Hepatocyte (in vitro differentiated cells): ENCODE results near the gene RNPS1. TPM values are rescaled to one million over a fixed set of nuclear protein-coding genes. Genes with fewer than 3 reads are reported as not detected.
"Not testable (repeated sequence)": the region's sequence is repeated elsewhere in the genome, so short reads cannot be mapped to it uniquely, and the experiment has no call there.

Source experiments
- DNase-seq: peaks from one replicate; pipeline ENCODE4 v3.0.0-alpha.2; 2016; ENCODE audit warnings: low spot score
- H2AFZ ChIP-seq: fragments of 200-600 bp; sonication (generic); 2 replicates; pipeline ENCODE4 v1.6.0; 2016; ENCODE audit warnings: antibody characterized with exemption, mild to moderate bottlenecking
- H3K27ac ChIP-seq: fragments of 200-600 bp; sonication (generic); 2 replicates; pipeline ENCODE4 v1.5.1; 2016; ENCODE audit warnings: mild to moderate bottlenecking
- H3K27me3 ChIP-seq: fragments of 200-600 bp; sonication (generic); 2 replicates; pipeline ENCODE4 v1.6.1; 2016
- H3K36me3 ChIP-seq: fragments of 200-600 bp; sonication (generic); replicated peaks from 2 replicates; pipeline ENCODE4 v1.5.1; 2016; ENCODE audit warnings: low read depth; ENCODE audit not compliant: insufficient read depth
- H3K4me1 ChIP-seq: fragments of 200-600 bp; sonication (generic); 2 replicates; pipeline ENCODE4 v1.5.1; 2016; ENCODE audit warnings: mild to moderate bottlenecking, moderate library complexity; ENCODE audit not compliant: insufficient read depth
- H3K4me2 ChIP-seq: fragments of 200-600 bp; sonication (generic); 2 replicates; pipeline ENCODE4 v1.6.0; 2016
- H3K4me3 ChIP-seq: fragments of 200-600 bp; sonication (generic); 2 replicates; pipeline ENCODE4 v1.5.1; 2016; ENCODE audit warnings: mild to moderate bottlenecking
- H3K79me2 ChIP-seq: fragments of 200-600 bp; sonication (generic); 2 replicates; pipeline ENCODE4 v1.6.0; 2017; ENCODE audit warnings: mild to moderate bottlenecking
- H3K9me2 ChIP-seq: fragments of 200-600 bp; sonication (generic); replicated peaks from 2 replicates; pipeline ENCODE4 v1.6.0; 2017; ENCODE audit warnings: mild to moderate bottlenecking; ENCODE audit not compliant: insufficient read depth
- H3K9me3 ChIP-seq: fragments of 200-600 bp; sonication (generic); 2 replicates; pipeline ENCODE4 v1.5.1; 2016; ENCODE audit warnings: low read depth, mild to moderate bottlenecking
- H4K20me1 ChIP-seq: fragments of 200-600 bp; sonication (generic); 2 replicates; pipeline ENCODE4 v1.6.0; 2016; ENCODE audit warnings: mild to moderate bottlenecking; ENCODE audit not compliant: insufficient read depth, poor library complexity, severe bottlenecking
- CTCF ChIP-seq: fragments of 200-600 bp; sonication (generic); IDR thresholded peaks from 2 replicates; pipeline ENCODE4 v1.5.1; 2016; ENCODE audit warnings: antibody characterized with exemption, mild to moderate bottlenecking; ENCODE audit not compliant: poor library complexity
- EZH2 ChIP-seq: fragments of 200-600 bp; sonication (generic); IDR thresholded peaks from 2 replicates; pipeline ENCODE4 v1.6.1; 2016; ENCODE audit warnings: antibody characterized with exemption, mild to moderate bottlenecking, borderline replicate concordance
- EZH2phosphoT487 ChIP-seq: fragments of 200-600 bp; sonication (generic); IDR thresholded peaks from one replicate; pipeline ENCODE4 v1.6.1; 2018; ENCODE audit warnings: antibody characterized with exemption, mild to moderate bottlenecking, low read depth, moderate library complexity; ENCODE audit not compliant: unreplicated experiment, severe bottlenecking
- WGBS: methylation state at CpG from one replicate; pipeline ENCODE4 v1.1.6; 2016; ENCODE audit warnings: low lambda C conversion rate; ENCODE audit errors: missing lambda C conversion rate; 5-methylcytosine and 5-hydroxymethylcytosine counted together
- polyA plus RNA-seq: library from polyadenylated mRNA; unstranded; fragments of >200 nt; fragmentation: Nextera tagmentation; extraction: Ambion mirVana; gene quantifications from 2 replicates; pipeline ENCODE4 v1.2.1, GENCODE V29; 2016
- total RNA-seq: library from RNA; depleted of rRNA; stranded (reverse); fragments of >200 nt; gene quantifications from 2 replicates; pipeline ENCODE4 v1.2.3, GENCODE V29; 2014

RNPS1 gene
- total and polyA plus RNA-seq, 2 experiments from 2014 or later: 128 to 198 TPM

GRCh38 chr16:2244301-2244700 is 23.6 kb downstream of the RNPS1 start:
- no peaks in the 10 kb centered on the region for H3K27me3 ChIP-seq
- H3K4me1 ChIP-seq: no peaks in the 10 kb centered on the region
- H2AFZ ChIP-seq: no peak overlapping the region
- H3K36me3 ChIP-seq: no peaks in the 10 kb centered on the region
- TF ChIP-seq EZH2 (no peak), EZH2phosphoT487 (no peak), CTCF (no peak)
- H3K79me2 ChIP-seq: peaks cover 22% of the 10 kb centered on the region
- H3K27ac ChIP-seq: no peak overlapping the region
- no peaks in the 10 kb centered on the region for H3K9me3 ChIP-seq
- no peak for DNase-seq
- WGBS: 91% methylated on average over 17 of the region's 17 CpGs
- H3K4me3 ChIP-seq: no peak overlapping the region
- no peaks in the 10 kb centered on the region for H3K9me2 ChIP-seq
- H3K4me2 ChIP-seq: no peak overlapping the region
- no peaks in the 10 kb centered on the region for H4K20me1 ChIP-seq

- H3K27me3 ChIP-seq: no peaks in the 10 kb centered on the region
- H3K27ac ChIP-seq: no peak overlapping the region
- no peak overlapping the region for H3K4me3 ChIP-seq
- H2AFZ ChIP-seq: no peak overlapping the region
- no peak overlapping the region for H3K4me2 ChIP-seq
- WGBS: 98% methylated on average over 6 of the region's 11 CpGs
- H3K9me2 ChIP-seq: no peaks in the 10 kb centered on the region
- no peak for DNase-seq
- no peaks in the 10 kb centered on the region for H3K9me3 ChIP-seq
- H3K36me3 ChIP-seq: no peaks in the 10 kb centered on the region
- TF ChIP-seq CTCF: no peak
- TF ChIP-seq EZH2: no peak
- TF ChIP-seq EZH2phosphoT487: no peak
- H4K20me1 ChIP-seq: no peaks in the 10 kb centered on the region
- H3K4me1 ChIP-seq: no peaks in the 10 kb centered on the region
- H3K79me2 ChIP-seq: peaks cover 17% of the 10 kb centered on the region
Measured at GRCh38 chr16:2243781-2244180, 24.1 kb downstream of the RNPS1 start.

GRCh38 chr16:2243031-2243528 is 24.8 kb downstream of the RNPS1 start:
- H3K4me1 ChIP-seq: no peaks in the 10 kb centered on the region
- H3K4me2 ChIP-seq: no peak overlapping the region
- H3K4me3 ChIP-seq: no peak overlapping the region
- peaks cover 10% of the 10 kb centered on the region for H3K79me2 ChIP-seq
- no peaks in the 10 kb centered on the region for H3K27me3 ChIP-seq
- no peaks in the 10 kb centered on the region for H3K36me3 ChIP-seq
- H3K27ac ChIP-seq: no peak overlapping the region
- 94% methylated on average over 19 of the region's 19 CpGs for WGBS
- H4K20me1 ChIP-seq: no peaks in the 10 kb centered on the region
- no peak overlapping the region for H2AFZ ChIP-seq
- no peak for DNase-seq
- no peaks in the 10 kb centered on the region for H3K9me3 ChIP-seq
- no peaks in the 10 kb centered on the region for H3K9me2 ChIP-seq
- TF ChIP-seq EZH2phosphoT487 (no peak), CTCF (no peak), EZH2 (no peak)

- Histone ChIP-seq H3K27ac (no peak overlapping the region), H3K9me2 (no peaks in the 10 kb centered on the region)
Measured at GRCh38 chr16:2242598-2242997, 25.3 kb downstream of the RNPS1 start.

GRCh38 chr16:2240331-2240730 is 27.6 kb downstream of the RNPS1 start:
- H3K9me3 ChIP-seq, H2AFZ ChIP-seq, H3K79me2 ChIP-seq, DNase-seq, H3K27ac ChIP-seq, H3K4me2 ChIP-seq, H3K36me3 ChIP-seq, H3K4me3 ChIP-seq, H3K9me2 ChIP-seq: not testable (repeated sequence)
- peaks cover 16% of the 10 kb centered on the region for H3K4me1 ChIP-seq
- peaks cover 25% of the 10 kb centered on the region for H3K27me3 ChIP-seq
- peaks cover 14% of the 10 kb centered on the region for H4K20me1 ChIP-seq
- 89% methylated on average over 9 of the region's 9 CpGs for WGBS

More at GRCh38 chr16:2242598-2242997, 25.3 kb downstream of the RNPS1 start:
- WGBS: 94% methylated on average over 11 of the region's 11 CpGs
- no peak for DNase-seq
- no peak overlapping the region for H2AFZ ChIP-seq
- H4K20me1 ChIP-seq: peaks cover 4% of the 10 kb centered on the region
- no peak overlapping the region for H3K4me2 ChIP-seq
- H3K36me3 ChIP-seq: no peaks in the 10 kb centered on the region
- H3K9me3 ChIP-seq: no peaks in the 10 kb centered on the region
- peaks cover 2% of the 10 kb centered on the region for H3K27me3 ChIP-seq
- peaks cover under 1% of the 10 kb centered on the region for H3K4me1 ChIP-seq
- TF ChIP-seq CTCF (no peak), EZH2phosphoT487 (no peak), EZH2 (no peak)
- H3K4me3 ChIP-seq: no peak overlapping the region
- peaks cover 6% of the 10 kb centered on the region for H3K79me2 ChIP-seq
